Measurements from ENCODE around the gene FIBCD1. TPM values are rescaled to one million over a fixed set of nuclear protein-coding genes. Genes with fewer than 3 reads are reported as not detected.

FIBCD1 gene
- total and polyA plus RNA-seq, 9 of the 15 experiments (the other 6 are each of a cell fraction or from before 2014, with no cell fraction given), result 0.53 to 1.2 (median 0.95) TPM; not detected in 4

DNA sequence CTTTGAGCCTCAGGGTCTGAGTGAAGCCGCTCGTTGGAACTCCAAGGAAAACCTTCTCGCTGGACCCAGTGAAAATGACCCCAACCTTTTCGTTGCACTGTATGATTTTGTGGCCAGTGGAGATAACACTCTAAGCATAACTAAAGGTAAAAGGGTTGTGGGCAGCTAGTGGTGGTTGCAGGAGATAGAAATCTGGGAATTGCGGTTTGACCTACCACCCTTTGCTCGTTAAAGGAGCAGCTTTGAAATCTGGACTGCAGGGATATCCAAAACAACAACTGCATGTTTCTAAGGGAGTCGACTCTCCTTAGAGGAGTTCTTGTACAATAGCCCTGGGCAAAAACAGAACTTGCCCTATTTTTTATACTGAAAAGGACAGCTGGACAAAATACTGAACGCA is 85.0 kb downstream of the FIBCD1 start:
- no peaks in the 10 kb centered on the region for H3K9me3 ChIP-seq (replicated peaks; ENCODE audit: control insufficient read depth, insufficient read depth, low read depth, low read length)
- BruUV-seq (replicated peaks), result TSS peak; percentile 26
- peaks cover 46% of the 10 kb centered on the region for H3K36me3 ChIP-seq (ENCODE audit: control insufficient read depth, insufficient read depth, low read length)
- no peaks in the 10 kb centered on the region; a peak in 1 of 5 replicates for H3K4me1 ChIP-seq (replicated peaks in 1 of 2; ENCODE audit: control insufficient read depth in 2 of 2, insufficient read depth in 2 of 2, low read length in 2 of 2)
- H3K27me3 ChIP-seq (ENCODE audit: control insufficient read depth in 2 of 2, insufficient read depth in 2 of 2, low read length in 2 of 2), result no peaks in the 10 kb centered on the region
- no peak overlapping the region for H2AFZ ChIP-seq (ENCODE audit: low read depth, low read length)
- H3K4me2 ChIP-seq (ENCODE audit: insufficient read depth, low read length), result no peak overlapping the region
- ChIA-PET CTCF (ENCODE audit: low intra/inter-chr PET ratio) (interaction anchor here (1.0 to 15.1 kb wide), 2 partner anchors 83 to 147 kb away, joined by 3 to 636 read pairs; no protein-coding TSS in a partner anchor), POLR2A (interaction anchor here (0.5 to 7.5 kb wide), 18 partner anchors 8 to 122 kb away, joined by 3 to 99 read pairs (median 4); partner anchors contain the start of gene ABL1)
- intact Hi-C loops (cut with micrococcal nuclease) (loop anchor here (1.0 kb wide), 1 partner anchor 10 kb away; no protein-coding TSS in a partner anchor), in situ Hi-C loops (cut with MboI) (no loop called here)
- H4K20me1 ChIP-seq (replicated peaks; ENCODE audit: control insufficient read depth, insufficient read depth, low read length), result peaks cover 24% of the 10 kb centered on the region
- no peak overlapping the region for H3K4me3 ChIP-seq
- ATAC-seq, result peak; percentile 80
- H3K9me1 ChIP-seq (ENCODE audit: control insufficient read depth, insufficient read depth, low read length), result no peaks in the 10 kb centered on the region
- no peak overlapping the region for H3K9ac ChIP-seq (ENCODE audit: insufficient read depth in 1 of 2, low read depth in 2 of 2, low read length in 2 of 2)
- H3K27ac ChIP-seq (ENCODE audit: extremely low read depth, low read depth, low read length), result no peak overlapping the region
- 21% methylated on average over 8 of the region's 8 CpGs for WGBS (ENCODE audit: insufficient coverage, low coverage, missing lambda C conversion rate)
- peak; percentile 84 to 88 (median 87) for DNase-seq (ENCODE audit: extremely low read depth in 1 of 4, low spot score in 3 of 4)
- peak; percentile 6 for FAIRE-seq
- H3K79me2 ChIP-seq (ENCODE audit: control insufficient read depth, insufficient read depth, low read length), result no peaks in the 10 kb centered on the region
- TF ChIP-seq RBBP5 (IDR thresholded peaks at IDR 0.05; ENCODE audit: borderline replicate concordance, insufficient read depth, low read length, poor library complexity, severe bottlenecking) (no peak), TEAD1 (CRISPR knock-in tag; IDR thresholded peaks at IDR 0.05) (no peak), TSC22D4 (tag; IDR thresholded peaks at IDR 0.05) (no peak), SUPT5H (IDR thresholded peaks at IDR 0.05) (no peak)
- TF ChIP-seq, protein P1, sequence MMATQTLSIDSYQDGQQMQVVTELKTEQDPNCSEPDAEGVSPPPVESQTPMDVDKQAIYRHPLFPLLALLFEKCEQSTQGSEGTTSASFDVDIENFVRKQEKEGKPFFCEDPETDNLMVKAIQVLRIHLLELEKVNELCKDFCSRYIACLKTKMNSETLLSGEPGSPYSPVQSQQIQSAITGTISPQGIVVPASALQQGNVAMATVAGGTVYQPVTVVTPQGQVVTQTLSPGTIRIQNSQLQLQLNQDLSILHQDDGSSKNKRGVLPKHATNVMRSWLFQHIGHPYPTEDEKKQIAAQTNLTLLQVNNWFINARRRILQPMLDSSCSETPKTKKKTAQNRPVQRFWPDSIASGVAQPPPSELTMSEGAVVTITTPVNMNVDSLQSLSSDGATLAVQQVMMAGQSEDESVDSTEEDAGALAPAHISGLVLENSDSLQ (IDR thresholded peaks at IDR 0.05), result no peak
- TF ChIP-seq, protein P2, sequence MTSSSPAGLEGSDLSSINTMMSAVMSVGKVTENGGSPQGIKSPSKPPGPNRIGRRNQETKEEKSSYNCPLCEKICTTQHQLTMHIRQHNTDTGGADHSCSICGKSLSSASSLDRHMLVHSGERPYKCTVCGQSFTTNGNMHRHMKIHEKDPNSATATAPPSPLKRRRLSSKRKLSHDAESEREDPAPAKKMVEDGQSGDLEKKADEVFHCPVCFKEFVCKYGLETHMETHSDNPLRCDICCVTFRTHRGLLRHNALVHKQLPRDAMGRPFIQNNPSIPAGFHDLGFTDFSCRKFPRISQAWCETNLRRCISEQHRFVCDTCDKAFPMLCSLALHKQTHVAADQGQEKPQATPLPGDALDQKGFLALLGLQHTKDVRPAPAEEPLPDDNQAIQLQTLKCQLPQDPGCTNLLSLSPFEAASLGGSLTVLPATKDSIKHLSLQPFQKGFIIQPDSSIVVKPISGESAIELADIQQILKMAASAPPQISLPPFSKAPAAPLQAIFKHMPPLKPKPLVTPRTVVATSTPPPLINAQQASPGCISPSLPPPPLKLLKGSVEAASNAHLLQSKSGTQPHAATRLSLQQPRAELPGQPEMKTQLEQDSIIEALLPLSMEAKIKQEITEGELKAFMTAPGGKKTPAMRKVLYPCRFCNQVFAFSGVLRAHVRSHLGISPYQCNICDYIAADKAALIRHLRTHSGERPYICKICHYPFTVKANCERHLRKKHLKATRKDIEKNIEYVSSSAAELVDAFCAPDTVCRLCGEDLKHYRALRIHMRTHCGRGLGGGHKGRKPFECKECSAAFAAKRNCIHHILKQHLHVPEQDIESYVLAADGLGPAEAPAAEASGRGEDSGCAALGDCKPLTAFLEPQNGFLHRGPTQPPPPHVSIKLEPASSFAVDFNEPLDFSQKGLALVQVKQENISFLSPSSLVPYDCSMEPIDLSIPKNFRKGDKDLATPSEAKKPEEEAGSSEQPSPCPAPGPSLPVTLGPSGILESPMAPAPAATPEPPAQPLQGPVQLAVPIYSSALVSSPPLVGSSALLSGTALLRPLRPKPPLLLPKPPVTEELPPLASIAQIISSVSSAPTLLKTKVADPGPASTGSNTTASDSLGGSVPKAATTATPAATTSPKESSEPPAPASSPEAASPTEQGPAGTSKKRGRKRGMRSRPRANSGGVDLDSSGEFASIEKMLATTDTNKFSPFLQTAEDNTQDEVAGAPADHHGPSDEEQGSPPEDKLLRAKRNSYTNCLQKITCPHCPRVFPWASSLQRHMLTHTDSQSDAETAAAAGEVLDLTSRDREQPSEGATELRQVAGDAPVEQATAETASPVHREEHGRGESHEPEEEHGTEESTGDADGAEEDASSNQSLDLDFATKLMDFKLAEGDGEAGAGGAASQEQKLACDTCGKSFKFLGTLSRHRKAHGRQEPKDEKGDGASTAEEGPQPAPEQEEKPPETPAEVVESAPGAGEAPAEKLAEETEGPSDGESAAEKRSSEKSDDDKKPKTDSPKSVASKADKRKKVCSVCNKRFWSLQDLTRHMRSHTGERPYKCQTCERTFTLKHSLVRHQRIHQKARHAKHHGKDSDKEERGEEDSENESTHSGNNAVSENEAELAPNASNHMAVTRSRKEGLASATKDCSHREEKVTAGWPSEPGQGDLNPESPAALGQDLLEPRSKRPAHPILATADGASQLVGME (CRISPR knock-in tag; IDR thresholded peaks at IDR 0.05), result no peak
- TF ChIP-seq, protein P3, sequence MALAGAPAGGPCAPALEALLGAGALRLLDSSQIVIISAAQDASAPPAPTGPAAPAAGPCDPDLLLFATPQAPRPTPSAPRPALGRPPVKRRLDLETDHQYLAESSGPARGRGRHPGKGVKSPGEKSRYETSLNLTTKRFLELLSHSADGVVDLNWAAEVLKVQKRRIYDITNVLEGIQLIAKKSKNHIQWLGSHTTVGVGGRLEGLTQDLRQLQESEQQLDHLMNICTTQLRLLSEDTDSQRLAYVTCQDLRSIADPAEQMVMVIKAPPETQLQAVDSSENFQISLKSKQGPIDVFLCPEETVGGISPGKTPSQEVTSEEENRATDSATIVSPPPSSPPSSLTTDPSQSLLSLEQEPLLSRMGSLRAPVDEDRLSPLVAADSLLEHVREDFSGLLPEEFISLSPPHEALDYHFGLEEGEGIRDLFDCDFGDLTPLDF (CRISPR knock-in tag; IDR thresholded peaks at IDR 0.05), result peak; percentile 49; the same call in 1 of the 2 replicates
- TF ChIP-seq, protein P4, sequence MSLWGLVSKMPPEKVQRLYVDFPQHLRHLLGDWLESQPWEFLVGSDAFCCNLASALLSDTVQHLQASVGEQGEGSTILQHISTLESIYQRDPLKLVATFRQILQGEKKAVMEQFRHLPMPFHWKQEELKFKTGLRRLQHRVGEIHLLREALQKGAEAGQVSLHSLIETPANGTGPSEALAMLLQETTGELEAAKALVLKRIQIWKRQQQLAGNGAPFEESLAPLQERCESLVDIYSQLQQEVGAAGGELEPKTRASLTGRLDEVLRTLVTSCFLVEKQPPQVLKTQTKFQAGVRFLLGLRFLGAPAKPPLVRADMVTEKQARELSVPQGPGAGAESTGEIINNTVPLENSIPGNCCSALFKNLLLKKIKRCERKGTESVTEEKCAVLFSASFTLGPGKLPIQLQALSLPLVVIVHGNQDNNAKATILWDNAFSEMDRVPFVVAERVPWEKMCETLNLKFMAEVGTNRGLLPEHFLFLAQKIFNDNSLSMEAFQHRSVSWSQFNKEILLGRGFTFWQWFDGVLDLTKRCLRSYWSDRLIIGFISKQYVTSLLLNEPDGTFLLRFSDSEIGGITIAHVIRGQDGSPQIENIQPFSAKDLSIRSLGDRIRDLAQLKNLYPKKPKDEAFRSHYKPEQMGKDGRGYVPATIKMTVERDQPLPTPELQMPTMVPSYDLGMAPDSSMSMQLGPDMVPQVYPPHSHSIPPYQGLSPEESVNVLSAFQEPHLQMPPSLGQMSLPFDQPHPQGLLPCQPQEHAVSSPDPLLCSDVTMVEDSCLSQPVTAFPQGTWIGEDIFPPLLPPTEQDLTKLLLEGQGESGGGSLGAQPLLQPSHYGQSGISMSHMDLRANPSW (CRISPR knock-in tag; IDR thresholded peaks at IDR 0.05), result peak; percentile 93; the same call in 1 of the 2 replicates
- TF ChIP-seq, protein P5, sequence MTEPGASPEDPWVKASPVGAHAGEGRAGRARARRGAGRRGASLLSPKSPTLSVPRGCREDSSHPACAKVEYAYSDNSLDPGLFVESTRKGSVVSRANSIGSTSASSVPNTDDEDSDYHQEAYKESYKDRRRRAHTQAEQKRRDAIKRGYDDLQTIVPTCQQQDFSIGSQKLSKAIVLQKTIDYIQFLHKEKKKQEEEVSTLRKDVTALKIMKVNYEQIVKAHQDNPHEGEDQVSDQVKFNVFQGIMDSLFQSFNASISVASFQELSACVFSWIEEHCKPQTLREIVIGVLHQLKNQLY (CRISPR knock-in tag; conservative IDR thresholded peaks at IDR 0.05), result peak in 1 of 2 experiments; percentile 96; a peak in 2 of 4 replicates

All from K562 (cell line).